Body of pancreas (tissue), 4 donors: Measurements from ENCODE around the gene ADCY1. TPM values are rescaled to one million over a fixed set of nuclear protein-coding genes. Genes with fewer than 3 reads are reported as not detected.

Experiments
- ATAC-seq: fragments of 150-250 bp; one replicate; pipeline ENCODE4 v1.9.1; 2016
- DNase-seq, 4 donors: peaks; one replicate each; pipeline ENCODE4 v3.0.0-alpha.2; 2019
- H3K27ac ChIP-seq, 4 donors: fragments of 200-600 bp; sonication (generic); 1 replicate in 3 of 4; 2 replicates in 1 of 4; pipeline versions ENCODE4 v1.5.1 to v1.6.1; 2016 to 2019; ENCODE audit warnings: mild to moderate bottlenecking in 1 of 4, mixed read lengths in 1 of 4, moderate library complexity in 1 of 4
- H3K27me3 ChIP-seq, 2 donors: fragments of 200-600 bp; sonication (generic); one replicate each; pipeline ENCODE4 v1.6.0; 2016; ENCODE audit warnings: mild to moderate bottlenecking in 1 of 2
- H3K36me3 ChIP-seq, 2 donors: fragments of 200-600 bp; sonication (generic); replicated peaks in 1 of 2; 2 replicates each; pipeline ENCODE4 v1.5.1; 2016; ENCODE audit warnings: low read depth in 2 of 2; ENCODE audit not compliant: insufficient read depth in 1 of 2
- H3K4me1 ChIP-seq: fragments of 200-600 bp; sonication (generic); one replicate; pipeline ENCODE4 v1.6.0; 2016
- H3K4me3 ChIP-seq, 2 donors: fragments of 200-600 bp; sonication (generic); 1 replicate in 1 of 2; 2 replicates in 1 of 2; pipeline ENCODE4 v1.5.1; 2016 to 2019
- H3K9me3 ChIP-seq, 3 donors: fragments of 200-600 bp; sonication (generic); 1 replicate in 2 of 3; 2 replicates in 1 of 3; pipeline ENCODE4 v1.5.1; 2016
- POLR2A ChIP-seq, 3 donors: fragments of 450-650 bp; IDR thresholded peaks; one replicate each; pipeline ENCODE4 v1.6.1; 2016; ENCODE audit warnings: antibody characterized with exemption in 3 of 3, mild to moderate bottlenecking in 2 of 3
- WGBS, 2 donors: methylation state at CpG; one replicate each; pipeline ENCODE4 v1.1.5; 2017; 5-methylcytosine and 5-hydroxymethylcytosine counted together
- intact Hi-C: fragments of 100-400 bp; cut with DNase I; formaldehyde crosslinking; loops from one replicate; pipeline ENCODE4 v1.15.1; 2023
- total RNA-seq, 2 donors: library from RNA; depleted of rRNA; stranded (reverse); fragments of >200 nt; gene quantifications; one replicate each; pipeline ENCODE4 v1.1.0, GENCODE V29; 2016
- TF ChIP-seq, protein P1 (sequence below), 7 experiments: fragments of 450-650 bp in 4 of 7; fragments of 200-600 bp in 3 of 7; sonication (generic) in 3 of 7; IDR thresholded peaks; one replicate each; pipeline ENCODE4 v1.5.1; 2016 to 2019; ENCODE audit warnings: antibody characterized with exemption in 7 of 7

Gene ADCY1
- total RNA-seq, 2 donors from 2014 or later = 6.2 to 7.6 TPM

DNA sequence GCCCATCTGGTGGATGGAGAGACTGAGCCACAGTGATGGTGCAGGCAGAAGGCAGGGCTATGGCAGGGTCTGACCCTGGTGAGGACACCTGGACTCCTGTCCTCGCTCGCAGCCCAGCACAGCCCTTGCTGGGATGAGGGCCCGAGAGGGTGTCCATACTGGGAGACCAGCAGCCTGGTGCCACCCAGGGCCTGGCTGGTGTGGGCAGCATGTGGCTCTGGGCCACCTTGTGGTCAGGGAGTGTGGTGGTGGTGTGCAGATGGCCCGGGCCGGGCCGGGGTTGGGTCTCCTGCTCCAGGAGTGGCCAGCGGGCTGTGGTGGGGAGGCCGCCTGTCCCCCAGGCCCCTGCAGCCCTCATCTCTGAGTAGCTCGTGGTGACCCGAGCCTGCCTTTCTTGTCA lies 14.9 kb downstream of the ADCY1 start:
- no peak for DNase-seq

GRCh38 chr7:45589915-45590678 lies 15.9 kb downstream of the ADCY1 start:
- no peaks in the 10 kb centered on the region for H3K36me3 ChIP-seq
- intact Hi-C loops = no loop called here
- WGBS, 2 donors = 76 to 88% methylated on average over 14 to 16 of the region's 17 CpGs
- no peaks in the 10 kb centered on the region for H3K9me3 ChIP-seq
- TF ChIP-seq, protein P1, sequence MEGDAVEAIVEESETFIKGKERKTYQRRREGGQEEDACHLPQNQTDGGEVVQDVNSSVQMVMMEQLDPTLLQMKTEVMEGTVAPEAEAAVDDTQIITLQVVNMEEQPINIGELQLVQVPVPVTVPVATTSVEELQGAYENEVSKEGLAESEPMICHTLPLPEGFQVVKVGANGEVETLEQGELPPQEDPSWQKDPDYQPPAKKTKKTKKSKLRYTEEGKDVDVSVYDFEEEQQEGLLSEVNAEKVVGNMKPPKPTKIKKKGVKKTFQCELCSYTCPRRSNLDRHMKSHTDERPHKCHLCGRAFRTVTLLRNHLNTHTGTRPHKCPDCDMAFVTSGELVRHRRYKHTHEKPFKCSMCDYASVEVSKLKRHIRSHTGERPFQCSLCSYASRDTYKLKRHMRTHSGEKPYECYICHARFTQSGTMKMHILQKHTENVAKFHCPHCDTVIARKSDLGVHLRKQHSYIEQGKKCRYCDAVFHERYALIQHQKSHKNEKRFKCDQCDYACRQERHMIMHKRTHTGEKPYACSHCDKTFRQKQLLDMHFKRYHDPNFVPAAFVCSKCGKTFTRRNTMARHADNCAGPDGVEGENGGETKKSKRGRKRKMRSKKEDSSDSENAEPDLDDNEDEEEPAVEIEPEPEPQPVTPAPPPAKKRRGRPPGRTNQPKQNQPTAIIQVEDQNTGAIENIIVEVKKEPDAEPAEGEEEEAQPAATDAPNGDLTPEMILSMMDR (IDR thresholded peaks at IDR 0.05) = no peak
- no peak for TF ChIP-seq POLR2A (IDR thresholded peaks at IDR 0.05)
- H3K4me3 ChIP-seq = no peak overlapping the region
- H3K4me1 ChIP-seq = no peaks in the 10 kb centered on the region
- no peak overlapping the region for H3K27ac ChIP-seq
- DNase-seq (no peak), ATAC-seq (no peak)
- H3K27me3 ChIP-seq = no peaks in the 10 kb centered on the region

More for the DNA sequence above, 14.9 kb downstream of the ADCY1 start:
- Histone ChIP-seq H3K27ac (no peak overlapping the region), H3K36me3 (no peaks in the 10 kb centered on the region), H3K4me3 (no peak overlapping the region), H3K27me3 (no peaks in the 10 kb centered on the region), H3K4me1 (no peaks in the 10 kb centered on the region), H3K9me3 (no peaks in the 10 kb centered on the region)
- TF ChIP-seq, protein P1 (IDR thresholded peaks at IDR 0.05) = no peak
- TF ChIP-seq POLR2A (IDR thresholded peaks at IDR 0.05) = no peak
- no peak for ATAC-seq
- 94% methylated on average over 8 of the region's 10 CpGs; no CpG with 5 or more reads in 1 of the 2 donors for WGBS, 2 donors
- intact Hi-C loops = no loop called here

GRCh38 chr7:45590679-45591057 lies 16.5 kb downstream of the ADCY1 start:
- H3K27ac ChIP-seq = no peak overlapping the region

GRCh38 chr7:45591101-45591906 lies 17.1 kb downstream of the ADCY1 start:
- Histone ChIP-seq H3K27me3 (no peaks in the 10 kb centered on the region), H3K4me1 (no peaks in the 10 kb centered on the region), H3K27ac (no peak overlapping the region), H3K9me3 (no peaks in the 10 kb centered on the region), H3K36me3 (no peaks in the 10 kb centered on the region), H3K4me3 (no peak overlapping the region)
- no peak for ATAC-seq
- TF ChIP-seq, protein P1 (IDR thresholded peaks at IDR 0.05) = no peak
- no peak for TF ChIP-seq POLR2A (IDR thresholded peaks at IDR 0.05)
- intact Hi-C loops = no loop called here
- DNase-seq = no peak
- WGBS, 2 donors = 80 to 84% methylated on average over 10 to 11 of the region's 11 CpGs

More at GRCh38 chr7:45590679-45591057, 16.5 kb downstream of the ADCY1 start:
- H3K27me3 ChIP-seq = no peaks in the 10 kb centered on the region
- DNase-seq (no peak), ATAC-seq (no peak)
- no peak for TF ChIP-seq POLR2A (IDR thresholded peaks at IDR 0.05)
- TF ChIP-seq, protein P1 (IDR thresholded peaks at IDR 0.05) = no peak
- H3K9me3 ChIP-seq = no peaks in the 10 kb centered on the region
- WGBS, 2 donors = 44 to 80% methylated on average over 1 to 5 of the region's 5 CpGs
- H3K4me3 ChIP-seq = no peak overlapping the region
- H3K36me3 ChIP-seq = no peaks in the 10 kb centered on the region
- intact Hi-C loops = no loop called here
- H3K4me1 ChIP-seq = no peaks in the 10 kb centered on the region
